HepG2 (cell line): Measurements from ENCODE around the gene ACTR6. TPM values are rescaled to one million over a fixed set of nuclear protein-coding genes. Genes with fewer than 3 reads are reported as not detected.
A peak's percentile ranks its signal among the peaks of the same experiment; 100 is the strongest.

ENCODE experiments used
- CREM ChIP-seq, 2 experiments: sonication (generic) in 1 of 2; formaldehyde crosslinking in 1 of 2; IDR thresholded peaks; 2 replicates each; pipeline versions ENCODE4 v1.4.0 to v1.6.1; 2016 to 2020; ENCODE audit warnings: antibody characterized with exemption in 1 of 2, mild to moderate bottlenecking in 1 of 2, missing genetic modification reagents in 1 of 2
- ERF ChIP-seq: IDR thresholded peaks from 2 replicates; pipeline ENCODE4 v1.6.1; 2018; ENCODE audit warnings: missing biosample characterization, missing genetic modification reagents
- GATAD2A ChIP-seq: IDR thresholded peaks from 2 replicates; pipeline ENCODE4 v1.6.1; 2016
- HMGA1 ChIP-seq: sonication (generic); formaldehyde crosslinking; conservative IDR thresholded peaks from 2 replicates; pipeline ENCODE4 v1.4.0; 2020; ENCODE audit warnings: missing genetic modification reagents
- JUN ChIP-seq: sonication (generic); formaldehyde crosslinking; IDR thresholded peaks from 2 replicates; pipeline ENCODE4 v1.4.0; 2020; ENCODE audit warnings: mild to moderate bottlenecking, missing genetic modification reagents
- KLF15 ChIP-seq: sonication (generic); formaldehyde crosslinking; IDR thresholded peaks from 2 replicates; pipeline ENCODE4 v1.8.1; 2023; ENCODE audit warnings: borderline replicate concordance, mild to moderate bottlenecking, inconsistent platforms, missing genetic modification reagents, mixed read lengths
- MAZ ChIP-seq, 2 experiments: sonication (generic) in 1 of 2; formaldehyde crosslinking in 1 of 2; IDR thresholded peaks; 2 replicates each; pipeline versions ENCODE4 v1.5.0 to v1.6.1; 2012 to 2020; ENCODE audit warnings: low read depth in 2 of 2, mild to moderate bottlenecking in 2 of 2, borderline replicate concordance in 1 of 2, improper control_type of control experiment in 1 of 2, low read length in 1 of 2, missing genetic modification reagents in 1 of 2, moderate library complexity in 1 of 2
- PHF20 ChIP-seq: sonication (generic); formaldehyde crosslinking; IDR thresholded peaks from 2 replicates; pipeline ENCODE4 v1.5.0; 2020; ENCODE audit warnings: mild to moderate bottlenecking, missing genetic modification reagents
- RFXAP ChIP-seq: sonication (generic); formaldehyde crosslinking; IDR thresholded peaks from 2 replicates; pipeline ENCODE4 v1.4.0; 2020; ENCODE audit warnings: missing genetic modification reagents, borderline replicate concordance
- SATB2 ChIP-seq: sonication (generic); formaldehyde crosslinking; IDR thresholded peaks from 2 replicates; pipeline ENCODE4 v1.5.0; 2020; ENCODE audit warnings: missing genetic modification reagents
- SIN3A ChIP-seq: IDR thresholded peaks from 2 replicates; pipeline ENCODE4 v1.6.1; 2011; ENCODE audit warnings: low read depth, mild to moderate bottlenecking, control low read depth, low read length, borderline replicate concordance
- ZBTB21 ChIP-seq: sonication (generic); formaldehyde crosslinking; IDR thresholded peaks from 2 replicates; pipeline ENCODE4 v1.4.0; 2020; ENCODE audit warnings: missing genetic modification reagents
- ZIK1 ChIP-seq: sonication (generic); formaldehyde crosslinking; IDR thresholded peaks from 2 replicates; pipeline ENCODE4 v1.5.0; 2020; ENCODE audit warnings: mild to moderate bottlenecking, low read depth, missing genetic modification reagents, borderline replicate concordance
- ZNF570 ChIP-seq: sonication (generic); formaldehyde crosslinking; IDR thresholded peaks from 2 replicates; pipeline ENCODE4 v1.4.0; 2020; ENCODE audit warnings: mild to moderate bottlenecking, missing genetic modification reagents, borderline replicate concordance
- ZNF652 ChIP-seq: IDR thresholded peaks from 2 replicates; pipeline ENCODE4 v1.6.1; 2016; ENCODE audit warnings: low read depth, borderline replicate concordance
- ZNF777 ChIP-seq: sonication (generic); formaldehyde crosslinking; IDR thresholded peaks from 2 replicates; pipeline ENCODE4 v1.4.0; 2020; ENCODE audit warnings: missing genetic modification reagents
- polyA plus RNA-seq, 8 experiments: library from polyadenylated mRNA; depleted of rRNA in 3 of 8; stranded (reverse) in 7 of 8; unstranded in 1 of 8; fragments of >200 nt; fragmentation: Illumina TruSeq in 4 of 8; extraction: Trizol in 4 of 8; gene quantifications; 2 replicates each; pipeline versions ENCODE4 v1.2.1 to v1.2.3, GENCODE V29; 2011 to 2016; ENCODE audit warnings: low read depth in 4 of 8, missing spikeins in 1 of 8, mixed read lengths in 1 of 8; ENCODE audit not compliant: insufficient read depth in 1 of 8
- total RNA-seq, 5 experiments: library from RNA; depleted of rRNA; stranded (reverse); fragments of >200 nt; fragmentation: Illumina TruSeq; extraction: Trizol; gene quantifications; 2 replicates each; pipeline ENCODE4 v1.2.3, GENCODE V29; 2016; ENCODE audit warnings: low read depth in 1 of 5
- TF ChIP-seq, protein P1 (sequence below): sonication (generic); formaldehyde crosslinking; IDR thresholded peaks from 2 replicates; pipeline ENCODE4 v1.4.0; 2020; ENCODE audit warnings: missing genetic modification reagents
- TF ChIP-seq, protein P2 (sequence below): sonication (generic); formaldehyde crosslinking; conservative IDR thresholded peaks from 2 replicates; pipeline ENCODE4 v1.4.0; 2020; ENCODE audit warnings: missing genetic modification reagents
- TF ChIP-seq, protein P3 (sequence below): sonication (generic); formaldehyde crosslinking; IDR thresholded peaks from 2 replicates; pipeline ENCODE4 v1.8.1; 2022; ENCODE audit warnings: low read depth, mild to moderate bottlenecking, missing genetic modification reagents

Gene ACTR6
- total and polyA plus RNA-seq, 2 of the 13 experiments (the other 11 are each of a cell fraction or from before 2014, with no cell fraction given), result 12.9 to 22.4 TPM

DNA sequence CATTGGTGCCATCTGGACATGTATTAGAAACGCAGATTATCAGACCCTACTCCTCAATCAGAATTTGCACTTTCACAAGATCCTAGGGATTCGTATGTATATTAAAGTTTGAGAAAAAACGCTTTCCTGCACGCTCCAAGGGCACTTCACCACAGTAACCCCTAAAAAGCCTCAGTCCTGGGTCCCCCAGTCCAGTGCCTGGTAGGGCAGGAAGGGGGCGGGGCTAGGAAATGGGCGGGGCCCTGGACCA lies 65.9 kb downstream of the ACTR6 start (continued):
- TF ChIP-seq, protein P1, sequence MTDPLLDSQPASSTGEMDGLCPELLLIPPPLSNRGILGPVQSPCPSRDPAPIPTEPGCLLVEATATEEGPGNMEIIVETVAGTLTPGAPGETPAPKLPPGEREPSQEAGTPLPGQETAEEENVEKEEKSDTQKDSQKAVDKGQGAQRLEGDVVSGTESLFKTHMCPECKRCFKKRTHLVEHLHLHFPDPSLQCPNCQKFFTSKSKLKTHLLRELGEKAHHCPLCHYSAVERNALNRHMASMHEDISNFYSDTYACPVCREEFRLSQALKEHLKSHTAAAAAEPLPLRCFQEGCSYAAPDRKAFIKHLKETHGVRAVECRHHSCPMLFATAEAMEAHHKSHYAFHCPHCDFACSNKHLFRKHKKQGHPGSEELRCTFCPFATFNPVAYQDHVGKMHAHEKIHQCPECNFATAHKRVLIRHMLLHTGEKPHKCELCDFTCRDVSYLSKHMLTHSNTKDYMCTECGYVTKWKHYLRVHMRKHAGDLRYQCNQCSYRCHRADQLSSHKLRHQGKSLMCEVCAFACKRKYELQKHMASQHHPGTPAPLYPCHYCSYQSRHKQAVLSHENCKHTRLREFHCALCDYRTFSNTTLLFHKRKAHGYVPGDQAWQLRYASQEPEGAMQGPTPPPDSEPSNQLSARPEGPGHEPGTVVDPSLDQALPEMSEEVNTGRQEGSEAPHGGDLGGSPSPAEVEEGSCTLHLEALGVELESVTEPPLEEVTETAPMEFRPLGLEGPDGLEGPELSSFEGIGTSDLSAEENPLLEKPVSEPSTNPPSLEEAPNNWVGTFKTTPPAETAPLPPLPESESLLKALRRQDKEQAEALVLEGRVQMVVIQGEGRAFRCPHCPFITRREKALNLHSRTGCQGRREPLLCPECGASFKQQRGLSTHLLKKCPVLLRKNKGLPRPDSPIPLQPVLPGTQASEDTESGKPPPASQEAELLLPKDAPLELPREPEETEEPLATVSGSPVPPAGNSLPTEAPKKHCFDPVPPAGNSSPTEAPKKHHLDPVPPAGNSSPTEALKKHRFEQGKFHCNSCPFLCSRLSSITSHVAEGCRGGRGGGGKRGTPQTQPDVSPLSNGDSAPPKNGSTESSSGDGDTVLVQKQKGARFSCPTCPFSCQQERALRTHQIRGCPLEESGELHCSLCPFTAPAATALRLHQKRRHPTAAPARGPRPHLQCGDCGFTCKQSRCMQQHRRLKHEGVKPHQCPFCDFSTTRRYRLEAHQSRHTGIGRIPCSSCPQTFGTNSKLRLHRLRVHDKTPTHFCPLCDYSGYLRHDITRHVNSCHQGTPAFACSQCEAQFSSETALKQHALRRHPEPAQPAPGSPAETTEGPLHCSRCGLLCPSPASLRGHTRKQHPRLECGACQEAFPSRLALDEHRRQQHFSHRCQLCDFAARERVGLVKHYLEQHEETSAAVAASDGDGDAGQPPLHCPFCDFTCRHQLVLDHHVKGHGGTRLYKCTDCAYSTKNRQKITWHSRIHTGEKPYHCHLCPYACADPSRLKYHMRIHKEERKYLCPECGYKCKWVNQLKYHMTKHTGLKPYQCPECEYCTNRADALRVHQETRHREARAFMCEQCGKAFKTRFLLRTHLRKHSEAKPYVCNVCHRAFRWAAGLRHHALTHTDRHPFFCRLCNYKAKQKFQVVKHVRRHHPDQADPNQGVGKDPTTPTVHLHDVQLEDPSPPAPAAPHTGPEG (CRISPR knock-in tag), result no peak
- TF ChIP-seq SIN3A, result 0 out of 2 replicates have a peak, but pooled peaks have one; percentile 75
- no peak for TF ChIP-seq ZNF570 (CRISPR knock-in tag)
- no peak for TF ChIP-seq HMGA1 (CRISPR knock-in tag)
- TF ChIP-seq JUN (CRISPR knock-in tag), result no peak
- TF ChIP-seq ZIK1, result 0 out of 2 replicates have a peak, but pooled peaks have one; percentile 14
- TF ChIP-seq ZBTB21, result no peak
- TF ChIP-seq ZNF777 (CRISPR knock-in tag), result peak; percentile 13; the same call in 1 of the 2 replicates
- TF ChIP-seq KLF15 (CRISPR knock-in tag), result 0 out of 2 replicates have a peak, but pooled peaks have one; percentile 27
- peak; percentile 13; the same call in 1 of the 2 replicates for TF ChIP-seq ERF (CRISPR knock-in tag)
- TF ChIP-seq GATAD2A (CRISPR knock-in tag), result peak; percentile 6; the same call in 1 of the 2 replicates
- TF ChIP-seq, protein P2, sequence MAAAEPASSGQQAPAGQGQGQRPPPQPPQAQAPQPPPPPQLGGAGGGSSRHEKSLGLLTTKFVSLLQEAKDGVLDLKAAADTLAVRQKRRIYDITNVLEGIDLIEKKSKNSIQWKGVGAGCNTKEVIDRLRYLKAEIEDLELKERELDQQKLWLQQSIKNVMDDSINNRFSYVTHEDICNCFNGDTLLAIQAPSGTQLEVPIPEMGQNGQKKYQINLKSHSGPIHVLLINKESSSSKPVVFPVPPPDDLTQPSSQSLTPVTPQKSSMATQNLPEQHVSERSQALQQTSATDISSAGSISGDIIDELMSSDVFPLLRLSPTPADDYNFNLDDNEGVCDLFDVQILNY (CRISPR knock-in tag), result no peak
- no peak for TF ChIP-seq SATB2 (CRISPR knock-in tag)
- TF ChIP-seq RFXAP (CRISPR knock-in tag), result 0 out of 2 replicates have a peak, but pooled peaks have one; percentile 36
- TF ChIP-seq PHF20 (CRISPR knock-in tag), result peak; percentile 46; the same call in 1 of the 2 replicates
- TF ChIP-seq, protein P3, sequence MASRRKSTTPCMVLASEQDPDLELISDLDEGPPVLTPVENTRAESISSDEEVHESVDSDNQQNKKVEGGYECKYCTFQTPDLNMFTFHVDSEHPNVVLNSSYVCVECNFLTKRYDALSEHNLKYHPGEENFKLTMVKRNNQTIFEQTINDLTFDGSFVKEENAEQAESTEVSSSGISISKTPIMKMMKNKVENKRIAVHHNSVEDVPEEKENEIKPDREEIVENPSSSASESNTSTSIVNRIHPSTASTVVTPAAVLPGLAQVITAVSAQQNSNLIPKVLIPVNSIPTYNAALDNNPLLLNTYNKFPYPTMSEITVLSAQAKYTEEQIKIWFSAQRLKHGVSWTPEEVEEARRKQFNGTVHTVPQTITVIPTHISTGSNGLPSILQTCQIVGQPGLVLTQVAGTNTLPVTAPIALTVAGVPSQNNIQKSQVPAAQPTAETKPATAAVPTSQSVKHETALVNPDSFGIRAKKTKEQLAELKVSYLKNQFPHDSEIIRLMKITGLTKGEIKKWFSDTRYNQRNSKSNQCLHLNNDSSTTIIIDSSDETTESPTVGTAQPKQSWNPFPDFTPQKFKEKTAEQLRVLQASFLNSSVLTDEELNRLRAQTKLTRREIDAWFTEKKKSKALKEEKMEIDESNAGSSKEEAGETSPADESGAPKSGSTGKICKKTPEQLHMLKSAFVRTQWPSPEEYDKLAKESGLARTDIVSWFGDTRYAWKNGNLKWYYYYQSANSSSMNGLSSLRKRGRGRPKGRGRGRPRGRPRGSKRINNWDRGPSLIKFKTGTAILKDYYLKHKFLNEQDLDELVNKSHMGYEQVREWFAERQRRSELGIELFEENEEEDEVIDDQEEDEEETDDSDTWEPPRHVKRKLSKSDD (CRISPR knock-in tag), result no peak
- peak; percentile 26; the same call in 1 of the 2 replicates for TF ChIP-seq ZNF652 (CRISPR knock-in tag)
- 0 out of 2 replicates have a peak, but pooled peaks have one; percentile 12 for TF ChIP-seq MAZ (IDR thresholded peaks at IDR 0.05; ENCODE audit: borderline replicate concordance, low read depth, low read length)
- no peak for TF ChIP-seq MAZ (CRISPR knock-in tag; IDR thresholded peaks at IDR 0.05; ENCODE audit: low read depth)
- no peak for TF ChIP-seq CREM (IDR thresholded peaks at IDR 0.05)
- TF ChIP-seq CREM (CRISPR knock-in tag; IDR thresholded peaks at IDR 0.05), result no peak
